Hepatocyte (in vitro differentiated cells): ENCODE measurements around the gene KCNQ5.

Experiments used
- CTCF ChIP-seq: fragments of 200-600 bp; sonication (generic); IDR thresholded peaks from 2 replicates; pipeline ENCODE4 v1.5.1; 2016; ENCODE audit warnings: antibody characterized with exemption, mild to moderate bottlenecking; ENCODE audit not compliant: poor library complexity
- EZH2 ChIP-seq: fragments of 200-600 bp; sonication (generic); IDR thresholded peaks from 2 replicates; pipeline ENCODE4 v1.6.1; 2016; ENCODE audit warnings: antibody characterized with exemption, mild to moderate bottlenecking, borderline replicate concordance

- TF ChIP-seq CTCF: no peak
- TF ChIP-seq EZH2: no peak
Measured at GRCh38 chr6:72968704-72969103, 346.8 kb downstream of the KCNQ5 start.
